NCI-H460 (cell line): ENCODE measurements around the gene NEDD4L. TPM values are rescaled to one million over a fixed set of nuclear protein-coding genes. Genes with fewer than 3 reads are reported as not detected.
"Not testable (repeated sequence)": the region's sequence is repeated elsewhere in the genome, so short reads cannot be mapped to it uniquely, and the experiment has no call there.

Source experiments
- DNase-seq: peaks from one replicate; pipeline ENCODE4 v3.0.0-alpha.2; 2016; ENCODE audit warnings: low read depth; ENCODE audit errors: extremely low read depth
- total RNA-seq: library from RNA; depleted of rRNA; stranded (reverse); fragments of >200 nt; shearing (Covaris generic); gene quantifications from 2 replicates; pipeline ENCODE4 v1.2.3, GENCODE V29; 2014

Gene NEDD4L
- total RNA-seq, 1 experiment from 2014 or later, result 25.1 TPM

DNA sequence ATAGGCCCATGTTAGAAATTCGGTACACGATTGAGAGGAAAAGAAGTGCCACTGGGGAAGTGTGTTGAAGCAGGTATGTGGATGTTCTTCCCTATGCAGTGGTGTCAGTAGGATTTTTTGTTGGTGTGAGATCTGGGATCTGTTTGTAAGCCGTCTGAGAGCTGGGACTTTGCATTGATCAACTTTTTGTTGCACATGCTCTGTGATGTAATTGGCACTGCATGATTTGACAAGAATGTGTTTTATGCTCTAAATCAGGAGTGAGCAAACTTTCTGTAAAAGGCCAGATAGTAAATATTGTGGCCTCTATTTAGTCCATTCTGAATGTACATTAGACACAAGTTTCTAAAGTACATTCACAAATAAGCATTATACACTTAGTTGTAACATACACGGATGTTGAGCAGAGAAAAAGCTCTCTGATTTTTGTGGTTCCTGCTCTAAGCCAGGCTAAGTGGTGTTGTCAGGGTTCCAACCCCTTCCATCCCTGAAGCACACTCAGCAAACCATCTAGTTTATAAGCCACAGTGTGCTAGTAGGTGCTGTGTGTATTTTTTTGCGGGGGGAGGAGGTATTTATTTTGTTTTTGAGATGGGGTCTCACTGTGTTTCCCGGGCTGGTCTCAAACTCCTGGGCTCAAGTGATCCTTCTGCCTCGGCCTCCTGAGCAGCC, 235.6 kb downstream of the NEDD4L start:
- DNase-seq, result no peak

DNA sequence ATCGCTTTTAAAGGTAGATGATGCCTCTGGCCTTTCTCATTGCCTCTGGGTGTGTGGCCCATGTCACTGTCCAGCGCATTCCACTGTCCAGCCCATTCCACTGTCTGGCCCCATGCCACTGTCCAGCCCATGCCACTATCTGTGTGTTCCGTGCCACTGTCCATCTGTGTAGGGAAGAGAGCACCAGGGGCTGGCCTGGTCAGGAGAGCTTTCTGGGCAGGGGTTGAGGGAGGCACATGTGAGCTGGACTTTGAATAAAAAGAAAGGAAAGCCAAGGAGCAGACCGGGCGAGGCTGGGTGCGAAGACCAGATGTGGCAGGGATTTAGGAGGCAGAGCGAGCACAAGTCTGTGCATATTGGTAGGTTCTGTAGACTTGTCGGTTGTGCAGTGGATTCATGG, 236.2 kb downstream of the NEDD4L start:
- DNase-seq, result no peak

DNA sequence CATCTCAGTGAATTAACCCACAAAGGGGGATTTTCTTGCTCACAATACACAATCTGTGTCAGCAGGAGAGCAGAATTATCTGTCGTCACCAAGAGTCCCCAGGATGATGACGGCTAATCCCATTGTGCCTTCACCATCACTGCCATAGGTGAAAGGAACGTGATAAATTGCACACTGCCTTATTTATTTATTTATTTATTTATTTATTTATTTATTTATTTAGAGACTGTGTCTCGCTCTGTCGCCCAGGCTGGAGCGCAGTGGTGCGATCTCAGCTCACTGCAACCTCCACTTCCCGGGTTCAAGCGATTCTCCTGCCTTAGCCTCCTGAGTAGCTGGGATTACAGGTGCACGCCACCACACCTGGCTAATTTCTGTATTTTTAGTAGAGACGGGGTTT, 238.8 kb downstream of the NEDD4L start:
- not testable (repeated sequence) for DNase-seq

- DNase-seq, result no peak
Measured at GRCh38 chr18:58284699-58285448, 240.8 kb downstream of the NEDD4L start.

DNA sequence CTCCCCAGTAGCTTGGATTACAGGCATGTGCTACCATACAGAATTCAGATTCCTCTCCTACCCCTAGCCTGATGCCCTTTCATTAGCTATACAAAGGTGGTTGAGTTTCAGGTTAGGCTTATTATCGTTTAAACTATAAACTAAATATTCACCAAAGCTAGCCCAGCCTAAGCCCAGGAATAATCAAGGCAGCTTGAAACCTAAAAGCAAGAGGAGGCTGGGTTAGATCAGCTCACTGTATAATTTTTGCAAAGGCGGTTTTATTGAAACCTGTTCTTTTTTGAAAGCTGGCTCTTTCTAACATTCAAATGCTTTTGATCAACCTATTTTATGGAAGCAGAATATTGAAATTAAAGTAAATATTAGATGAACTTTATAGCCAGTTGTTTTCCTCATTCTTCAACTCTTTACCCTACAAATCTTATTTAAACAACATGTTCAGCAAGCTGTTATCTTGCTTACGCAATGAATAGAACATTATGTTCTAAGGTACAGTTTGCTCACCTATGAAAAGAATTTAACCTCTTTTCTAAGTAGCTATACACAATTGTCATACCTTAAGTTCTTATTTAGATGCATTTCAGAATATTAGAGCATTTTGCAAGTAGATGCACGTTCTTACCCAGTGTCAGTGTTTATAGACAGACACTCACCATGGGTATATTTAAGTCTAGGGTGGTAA, 241.6 kb downstream of the NEDD4L start:
- no peak for DNase-seq

DNA sequence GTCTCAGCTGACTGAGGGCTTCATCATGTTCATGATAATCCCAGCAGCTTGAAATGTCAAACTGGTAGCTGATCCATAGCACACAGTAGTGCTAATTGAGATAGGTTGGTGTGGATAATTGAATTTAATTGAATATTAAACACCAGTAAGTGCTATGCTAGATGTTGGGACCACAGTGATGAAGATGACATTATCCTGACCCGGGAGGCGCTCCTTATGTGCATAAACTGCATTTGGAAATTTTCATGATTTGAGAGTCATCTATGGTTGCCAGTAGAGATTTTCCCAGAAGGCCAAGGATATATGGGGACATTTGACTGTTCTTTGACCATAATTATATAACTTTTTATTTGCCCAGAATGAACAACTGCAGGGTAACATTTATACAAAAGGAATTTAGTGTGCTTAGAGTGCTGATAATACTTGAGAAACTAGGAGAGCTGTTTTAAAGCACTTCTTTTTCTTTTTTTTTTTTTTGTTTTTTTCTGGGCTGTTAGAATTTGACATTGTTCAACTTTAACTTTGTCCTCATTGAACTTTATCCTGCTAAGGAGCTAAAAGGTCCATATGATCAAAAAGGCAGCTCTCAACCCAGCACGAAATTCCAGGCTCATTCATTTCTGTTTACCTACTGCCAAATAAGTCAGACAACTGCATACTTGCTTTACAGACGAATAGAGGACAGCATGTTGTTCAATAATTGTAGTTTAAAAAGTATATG, 242.8 kb downstream of the NEDD4L start:
- no peak for DNase-seq

DNA sequence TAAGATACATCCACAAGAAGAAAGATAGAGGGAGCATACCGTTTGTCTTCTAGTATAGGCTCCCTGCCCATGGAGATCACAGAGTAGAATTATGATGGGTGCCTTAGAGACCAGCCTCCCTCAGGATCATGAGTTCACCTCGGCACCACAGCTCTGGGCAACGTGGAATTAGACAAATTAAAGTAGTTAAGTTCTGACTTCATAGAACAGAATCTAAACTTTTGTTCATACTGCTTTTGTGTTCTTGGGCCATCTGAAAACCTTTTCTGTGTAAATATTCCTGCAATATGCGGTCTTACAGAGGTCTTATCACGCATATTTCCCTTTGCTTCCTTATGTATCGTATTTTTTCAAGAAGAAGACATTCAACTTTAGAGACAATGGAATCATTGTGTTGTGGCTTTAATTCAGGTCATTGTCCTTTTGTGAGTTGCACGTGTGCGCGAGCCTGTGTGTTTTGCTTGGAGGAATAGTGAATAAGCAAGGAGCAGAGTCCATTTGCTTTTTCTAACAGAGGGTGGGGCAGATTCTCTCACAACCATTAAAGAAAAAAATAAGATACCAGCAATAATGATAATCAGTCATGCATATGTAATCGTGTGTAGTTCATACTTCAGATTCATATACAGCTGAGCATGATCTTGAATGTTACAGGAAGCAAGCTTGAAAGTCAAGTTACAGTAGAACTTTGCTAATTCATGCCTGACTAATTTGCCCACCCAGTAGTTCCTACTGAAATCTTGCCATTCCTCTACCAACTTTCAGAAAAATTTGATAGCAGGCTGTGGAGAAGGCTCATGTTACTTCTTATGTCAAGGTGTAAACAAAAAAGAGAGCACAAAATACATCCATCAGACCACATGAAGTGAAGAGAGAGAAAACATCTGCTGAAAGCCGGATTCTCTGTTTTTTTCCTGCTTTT, 243.6 kb downstream of the NEDD4L start:
- no peak for DNase-seq

GRCh38 chr18:58288921-58289797, 245.1 kb downstream of the NEDD4L start:
- DNase-seq, result no peak

DNA sequence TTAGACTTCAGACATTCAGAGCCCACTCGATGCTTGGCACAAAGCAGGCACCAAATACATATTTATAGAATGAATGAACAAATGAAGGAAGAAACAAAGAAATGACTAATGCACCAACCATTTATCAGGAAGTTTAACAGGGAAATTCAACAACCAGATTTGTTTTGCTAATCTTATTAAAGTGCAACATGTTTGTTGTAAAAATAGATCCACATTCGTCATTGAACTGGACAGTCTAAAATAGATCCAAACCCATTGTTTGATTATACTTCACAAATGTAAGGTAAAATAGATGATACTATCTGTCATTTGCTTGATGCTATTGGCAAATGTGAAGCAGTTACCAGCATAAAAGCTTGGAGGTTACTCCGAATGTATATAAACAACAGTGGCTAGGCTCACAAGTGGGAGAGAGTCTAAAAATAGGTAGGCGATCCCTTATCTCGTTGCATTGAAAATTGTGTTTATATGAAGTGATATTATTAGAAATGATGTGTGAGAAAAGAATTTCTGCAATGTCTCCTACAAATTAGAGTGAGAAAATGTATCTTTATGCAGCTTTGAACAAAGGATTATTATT, 246.2 kb downstream of the NEDD4L start:
- no peak for DNase-seq

DNA sequence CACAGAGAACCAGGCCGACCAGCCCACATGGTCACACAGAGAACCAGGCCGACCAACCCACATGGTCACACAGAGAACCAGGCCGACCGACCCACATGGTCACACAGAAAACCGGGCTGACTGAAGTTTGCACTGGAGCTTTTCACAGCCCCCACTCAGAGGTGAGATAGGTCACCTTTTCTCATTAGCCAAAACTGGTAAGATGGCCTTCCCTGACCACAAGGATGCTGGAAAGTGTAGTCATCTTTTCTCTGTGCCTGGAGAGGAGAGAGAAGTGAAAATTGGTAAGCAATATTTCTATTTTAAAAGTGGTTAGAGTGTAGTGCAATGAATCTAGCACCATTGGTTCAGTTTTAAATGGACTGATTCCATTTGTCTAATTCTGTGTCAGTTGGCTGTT, 247.1 kb downstream of the NEDD4L start:
- no peak for DNase-seq

DNA sequence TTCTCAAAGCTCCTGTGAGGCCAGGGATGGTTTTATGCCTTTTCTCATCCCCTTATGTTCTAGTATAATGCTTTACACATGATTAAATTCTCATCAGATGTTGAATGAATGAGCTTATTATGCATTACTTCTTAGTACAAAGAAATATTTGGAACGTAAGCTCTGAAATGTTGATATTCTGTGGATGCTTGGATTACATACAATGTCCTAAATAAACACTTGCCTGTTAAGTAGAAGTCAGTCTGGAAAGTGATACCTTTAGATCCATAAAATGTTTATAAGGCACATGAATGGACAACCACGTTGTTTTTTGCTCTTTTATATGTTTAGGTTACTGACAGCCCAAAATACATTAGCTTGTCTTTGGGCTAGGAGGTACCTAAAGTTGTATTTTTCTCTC, 248.6 kb downstream of the NEDD4L start:
- DNase-seq, result no peak

- no peak for DNase-seq
Measured at GRCh38 chr18:58297198-58297597, 253.2 kb downstream of the NEDD4L start.

- DNase-seq, result no peak
Measured at GRCh38 chr18:58298251-58299134, 254.5 kb downstream of the NEDD4L start.

GRCh38 chr18:58299135-58299473, 255.1 kb downstream of the NEDD4L start:
- no peak for DNase-seq

DNA sequence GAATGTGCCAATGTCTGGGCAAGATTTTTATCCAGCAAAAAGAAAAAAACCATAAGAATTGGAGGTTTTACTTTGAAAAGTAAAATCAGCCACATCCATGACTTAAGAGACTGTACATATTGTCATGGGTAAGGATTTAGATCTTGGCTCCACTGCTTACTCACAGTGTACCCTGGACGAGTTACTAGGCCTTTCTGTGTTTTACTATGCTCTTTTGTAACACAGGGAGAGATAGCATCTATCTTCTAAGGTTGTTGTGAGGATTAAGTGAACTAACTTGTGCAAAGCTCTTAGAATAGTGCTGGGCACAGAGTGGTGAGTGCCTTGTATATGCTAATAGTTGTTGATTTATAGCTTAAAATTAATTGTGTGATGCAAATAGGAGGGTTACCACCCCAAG, 255.9 kb downstream of the NEDD4L start:
- DNase-seq, result no peak

DNA sequence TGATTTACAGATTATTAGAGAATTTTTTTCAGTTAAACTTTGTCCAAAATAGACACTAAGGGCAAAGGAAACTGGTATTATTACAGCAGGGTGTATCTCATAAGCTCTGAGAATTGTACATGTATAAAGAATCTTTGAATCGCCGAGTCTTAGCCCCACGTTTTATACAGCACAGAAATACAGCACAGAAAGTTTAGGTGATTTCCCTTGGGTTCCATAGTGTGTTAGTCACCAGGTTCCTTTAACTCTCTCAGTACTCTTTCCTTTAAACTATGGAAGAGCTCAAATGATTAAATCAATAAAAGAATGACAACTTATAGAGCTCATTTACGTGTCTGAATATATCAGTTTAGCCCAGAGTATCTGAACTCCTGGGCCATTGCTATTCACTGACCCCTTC, 256.8 kb downstream of the NEDD4L start:
- DNase-seq, result no peak

DNA sequence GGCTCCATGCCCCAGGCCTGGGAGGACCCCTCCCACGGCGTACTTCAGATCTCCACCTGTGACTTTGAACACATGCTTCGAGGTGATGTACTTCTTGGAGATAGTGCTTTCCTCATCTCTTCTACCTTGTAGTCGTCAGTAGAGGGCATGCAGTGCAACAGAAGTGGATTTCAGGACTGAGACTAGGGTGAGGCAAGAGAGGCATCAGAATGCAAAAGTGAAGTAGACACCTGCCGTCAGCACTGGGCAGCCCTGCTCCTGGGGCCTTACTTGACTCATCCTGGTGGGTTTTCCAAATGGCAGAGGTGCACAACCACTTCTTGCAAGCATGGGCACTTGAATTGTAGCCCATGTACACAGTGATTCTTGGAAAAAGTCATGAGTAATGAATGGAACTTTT, 258.8 kb downstream of the NEDD4L start:
- no peak for DNase-seq

DNA sequence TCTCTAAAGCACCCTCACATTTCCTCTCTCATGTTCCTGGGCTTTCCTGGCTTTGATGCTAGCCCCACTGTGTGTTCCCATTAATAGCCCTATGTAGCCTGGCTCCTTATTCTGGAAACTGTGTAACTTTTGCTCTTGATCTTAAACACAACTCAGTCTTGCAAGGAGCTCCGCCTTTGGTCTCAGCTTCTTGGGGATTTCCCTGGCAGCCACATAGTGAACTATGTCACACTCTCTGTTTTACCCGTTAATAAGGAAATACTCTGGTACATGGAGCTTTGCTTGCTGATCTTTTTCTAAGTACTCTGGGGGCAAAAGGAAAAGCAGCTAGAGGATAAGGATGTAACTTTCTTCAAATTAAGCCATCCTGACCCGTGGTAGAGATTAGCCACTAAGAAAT, 259.3 kb downstream of the NEDD4L start:
- no peak for DNase-seq
